ENCODE measurements around the gene GGA2.
"Not testable (repeated sequence)": the region's sequence is repeated elsewhere in the genome, so short reads cannot be mapped to it uniquely, and the experiment has no call there.

The GGA2 gene

DNA sequence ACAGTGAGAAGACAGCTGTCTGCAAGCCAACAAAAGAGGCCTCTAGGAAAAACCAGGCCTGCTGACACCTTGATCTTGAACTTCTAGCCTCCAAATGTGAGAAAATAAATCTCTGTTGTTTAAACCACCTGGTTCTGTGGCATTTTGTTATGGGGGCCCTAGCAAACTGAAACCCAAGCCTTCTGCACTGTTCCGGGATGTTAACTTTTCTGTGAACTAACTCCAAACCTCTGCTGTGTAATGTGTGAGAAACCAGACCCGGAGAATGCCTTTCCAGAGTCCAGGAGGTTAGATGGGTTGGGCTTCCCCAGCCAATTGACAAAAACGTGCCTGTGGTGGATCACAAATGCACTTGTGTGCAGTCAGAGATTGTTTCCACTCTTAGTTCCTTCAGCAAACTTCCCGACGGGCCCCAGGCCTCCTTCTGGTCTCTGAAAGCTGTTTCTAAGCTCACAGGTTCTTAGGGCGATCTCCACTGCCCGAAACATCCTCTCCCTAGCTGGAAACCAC is 13.6 kb upstream of the GGA2 start:
- DNase-seq = no peak

GRCh38 chr16:23523321-23523720 is 13.0 kb upstream of the GGA2 start:
- no peak for DNase-seq

DNA sequence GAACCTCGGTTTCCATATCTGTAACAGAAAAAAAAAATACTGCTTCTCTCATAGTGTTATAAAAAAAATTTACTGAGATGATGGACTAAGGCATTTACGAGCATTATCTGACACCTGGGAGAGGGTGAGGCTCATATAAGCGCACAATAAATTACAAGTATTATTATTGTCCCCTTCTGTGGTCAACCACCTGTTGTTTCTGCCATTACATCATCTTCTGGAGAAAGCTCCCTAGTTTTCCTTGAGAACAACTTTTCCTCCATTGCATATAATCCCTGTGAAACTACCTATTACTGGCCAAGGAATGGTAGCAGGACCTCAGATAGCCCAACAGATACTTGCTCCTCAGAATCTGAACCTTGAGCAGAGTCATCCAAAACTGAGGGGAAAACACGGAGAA is 11.7 kb upstream of the GGA2 start:
- no peak for DNase-seq

DNA sequence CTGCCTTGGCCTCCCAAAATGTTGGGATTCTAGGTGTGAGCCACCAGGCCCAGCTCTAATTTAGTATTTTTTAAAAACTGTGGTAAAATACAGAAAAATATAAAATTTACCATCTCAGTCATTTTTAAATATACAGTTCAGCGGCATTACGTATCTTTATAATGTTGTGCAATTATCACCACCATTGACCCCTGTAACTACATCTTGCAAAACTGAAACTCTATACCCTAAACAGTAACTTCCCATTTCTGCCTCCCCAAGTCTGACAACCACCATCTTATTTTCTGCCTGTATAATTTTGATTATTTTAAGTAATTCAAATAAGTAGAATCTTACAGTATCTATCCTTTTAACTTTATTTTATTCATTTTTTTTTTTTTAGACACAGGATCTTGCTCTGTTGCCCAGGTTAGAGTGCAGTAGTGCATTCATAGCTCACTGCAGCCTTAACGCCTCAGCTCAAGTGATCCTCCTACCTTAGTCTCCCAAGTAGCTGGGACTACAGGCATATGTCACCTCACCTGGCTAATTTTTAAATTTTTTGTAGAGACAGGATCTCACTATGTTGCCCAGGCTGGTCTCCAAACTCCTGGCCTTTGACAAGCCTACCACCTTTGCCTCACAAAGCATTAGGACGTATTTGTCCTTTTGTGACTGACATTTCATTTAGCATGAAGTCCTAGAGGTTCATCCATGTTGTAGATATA is 10.9 kb upstream of the GGA2 start:
- DNase-seq = no peak

- DNase-seq = no peak
Observed at GRCh38 chr16:23520500-23520899, 10.2 kb upstream of the GGA2 start.

GRCh38 chr16:23519282-23519681 is 9.0 kb upstream of the GGA2 start:
- DNase-seq = no peak

DNA sequence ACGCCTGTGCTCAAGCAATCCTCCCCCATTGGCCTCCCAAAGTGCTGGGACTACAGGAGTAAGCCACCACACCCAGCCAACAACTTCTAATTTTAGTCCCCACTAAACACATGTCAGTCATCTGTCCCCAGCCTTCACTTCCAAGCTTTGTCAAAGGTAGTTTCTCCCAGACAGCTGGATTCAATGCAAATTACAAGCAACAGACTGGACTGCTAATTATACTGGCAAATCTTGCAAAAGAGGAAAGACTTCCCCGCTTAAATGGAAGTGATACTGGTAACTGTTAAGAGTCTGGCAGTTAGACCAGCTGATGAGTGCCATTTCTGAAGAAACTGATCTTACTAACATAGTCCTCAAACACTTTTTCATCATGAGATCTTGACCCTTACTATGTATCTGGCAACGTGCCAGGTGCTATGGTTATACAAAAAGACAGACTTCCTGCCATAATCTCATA is 8.2 kb upstream of the GGA2 start:
- no peak for DNase-seq

- no peak for DNase-seq
Observed at GRCh38 chr16:23516366-23517137, 6.3 kb upstream of the GGA2 start.

GRCh38 chr16:23515881-23516280 is 5.6 kb upstream of the GGA2 start:
- DNase-seq = no peak

DNA sequence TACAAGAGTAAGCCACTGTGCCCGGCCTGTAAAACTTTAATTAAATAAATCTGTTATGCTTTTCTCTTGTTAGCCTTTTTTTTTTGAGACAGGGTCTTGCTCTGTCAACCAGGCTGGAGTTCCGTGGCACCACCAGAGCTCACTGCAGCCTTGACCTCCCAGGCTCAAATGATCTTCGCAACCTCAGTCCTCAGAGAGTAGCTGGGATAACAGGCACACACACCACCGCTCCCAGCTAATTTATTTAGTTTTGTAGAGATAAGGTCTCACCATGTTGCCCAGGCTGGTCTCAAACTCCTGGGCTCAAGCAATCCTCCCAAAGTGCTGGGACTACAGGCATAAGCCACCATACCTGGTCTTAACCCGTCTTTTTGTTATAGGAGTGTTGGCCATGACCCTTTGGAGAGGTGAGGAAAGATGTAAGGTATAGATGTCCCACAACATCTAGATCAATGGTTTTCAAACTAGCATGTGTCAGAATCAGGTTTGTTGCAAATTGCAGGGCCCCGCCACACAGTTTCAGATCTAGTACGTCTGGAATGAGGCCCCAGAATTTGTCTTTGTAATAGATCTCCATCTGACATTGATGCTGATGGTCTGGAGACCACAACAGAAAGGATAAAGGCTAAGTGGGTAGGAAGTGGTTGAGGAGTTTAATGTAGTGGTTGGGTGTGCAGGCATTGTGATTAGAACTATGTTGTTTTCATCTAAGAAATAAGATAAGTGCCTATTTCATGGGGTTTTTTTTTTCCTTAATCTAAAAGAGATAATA is 4.3 kb upstream of the GGA2 start:
- DNase-seq = no peak

DNA sequence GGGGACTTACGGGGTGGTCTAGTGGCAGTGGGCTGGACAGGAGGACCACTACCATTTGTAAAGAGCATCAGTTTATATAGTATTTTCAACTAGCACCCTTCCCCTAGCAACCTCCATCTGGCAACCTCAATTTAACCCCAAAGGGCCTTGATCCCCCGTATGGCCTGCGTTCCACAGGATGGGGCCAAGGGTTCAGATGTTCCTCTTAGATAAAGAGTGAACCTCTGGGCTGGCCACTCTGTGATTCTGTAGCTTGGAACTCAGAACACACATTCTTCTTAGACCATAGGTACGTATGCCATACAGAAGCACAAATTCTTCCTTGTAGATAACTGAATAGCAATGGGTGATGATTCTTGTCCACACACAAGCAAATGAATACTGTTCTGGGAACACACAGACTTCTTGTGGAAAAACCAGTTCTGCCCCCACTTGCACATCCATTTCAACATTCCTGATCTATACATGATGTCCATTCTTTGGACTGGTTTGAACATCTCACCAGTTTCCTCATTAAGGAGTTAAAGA is 1.9 kb upstream of the GGA2 start:
- DNase-seq = no peak

GRCh38 chr16:23511731-23512130 is 1.4 kb upstream of the GGA2 start:
- DNase-seq = no peak

- DNase-seq = not testable (repeated sequence)
Observed at GRCh38 chr16:23510915-23511270, 599 bp upstream of the GGA2 start.

DNA sequence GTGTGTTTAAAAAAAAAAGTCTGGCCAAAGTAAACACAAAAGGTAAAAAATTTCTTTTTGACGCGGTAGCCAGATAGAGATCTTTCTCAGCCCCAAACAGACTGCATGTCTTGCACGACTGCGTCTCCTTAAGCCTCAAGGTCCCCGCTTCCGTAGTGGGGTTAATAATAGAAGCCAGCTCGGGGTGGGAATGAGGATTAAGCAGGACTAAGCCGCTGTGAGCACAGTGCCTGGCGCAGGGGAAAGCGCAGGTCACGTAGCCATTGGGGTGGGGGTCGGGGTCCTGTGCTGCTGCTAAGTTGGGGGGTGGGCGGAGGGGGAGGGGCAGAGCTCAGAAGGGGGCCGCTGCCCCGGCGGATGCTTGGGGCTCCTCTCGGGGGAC is 521 bp downstream of the GGA2 start:
- DNase-seq = no peak

- no peak for DNase-seq
Observed at GRCh38 chr16:23509441-23509754, 896 bp downstream of the GGA2 start.

DNA sequence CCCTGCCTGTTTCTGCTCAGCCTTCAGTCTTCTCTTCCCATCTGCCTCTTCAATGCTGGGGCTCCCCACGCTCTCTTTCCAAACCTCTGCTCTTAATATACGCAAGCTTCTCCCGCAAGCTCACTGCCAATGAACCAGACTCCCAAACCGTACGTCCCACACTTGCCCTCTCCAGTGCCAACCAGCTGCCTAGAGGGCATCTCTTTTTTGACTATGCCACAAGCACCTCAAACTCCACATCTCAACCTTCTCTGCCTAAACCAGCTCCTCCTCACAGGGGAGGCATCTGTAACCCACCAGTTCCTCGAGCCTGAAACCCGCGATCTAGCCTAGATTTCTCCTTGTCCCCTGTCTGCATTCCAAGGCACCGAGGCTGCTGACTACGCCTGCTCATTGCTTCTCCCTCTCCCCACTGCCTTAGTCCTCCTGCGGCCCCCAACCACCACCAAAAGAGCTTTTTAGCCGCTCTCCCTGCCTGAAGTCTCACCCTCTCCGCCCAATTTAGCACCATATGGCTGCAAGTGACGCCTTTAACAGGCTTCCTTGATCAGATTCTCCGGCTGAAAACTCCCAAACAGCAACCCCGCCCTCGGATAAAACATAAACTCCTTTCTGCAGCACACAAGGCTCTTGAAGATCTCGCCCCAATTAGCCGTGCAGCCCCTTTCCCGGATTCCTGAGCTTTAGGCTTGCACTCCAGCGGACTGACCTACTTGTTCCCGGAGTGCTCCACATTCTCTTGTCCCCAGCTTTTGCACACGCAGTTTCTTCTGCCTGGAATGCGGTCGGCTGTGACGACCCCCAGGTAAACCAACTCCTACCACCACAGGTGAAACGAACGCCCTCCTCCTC is 1.5 kb downstream of the GGA2 start:
- DNase-seq = no peak

DNA sequence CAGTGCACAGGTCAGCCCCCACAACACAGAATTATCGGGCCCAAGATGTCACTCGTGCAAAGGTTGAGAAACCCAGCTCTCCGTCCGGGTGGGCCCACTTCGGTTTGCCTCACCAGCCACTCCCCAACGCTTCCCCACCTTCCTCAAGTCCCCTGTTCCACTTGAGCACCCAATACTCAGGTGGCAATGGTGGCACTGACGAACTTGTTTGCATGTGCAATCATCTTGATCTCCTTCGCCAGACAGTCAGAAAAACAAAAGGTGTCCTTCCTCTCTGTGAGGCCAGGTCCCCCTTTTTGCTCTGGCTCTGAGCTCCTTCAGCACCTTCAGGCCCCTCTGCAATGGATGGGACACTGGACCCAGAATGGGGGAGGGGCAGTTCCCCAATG is 3.7 kb downstream of the GGA2 start:
- no peak for DNase-seq

GRCh38 chr16:23505671-23506605 is 4.4 kb downstream of the GGA2 start:
- no peak for DNase-seq

DNA sequence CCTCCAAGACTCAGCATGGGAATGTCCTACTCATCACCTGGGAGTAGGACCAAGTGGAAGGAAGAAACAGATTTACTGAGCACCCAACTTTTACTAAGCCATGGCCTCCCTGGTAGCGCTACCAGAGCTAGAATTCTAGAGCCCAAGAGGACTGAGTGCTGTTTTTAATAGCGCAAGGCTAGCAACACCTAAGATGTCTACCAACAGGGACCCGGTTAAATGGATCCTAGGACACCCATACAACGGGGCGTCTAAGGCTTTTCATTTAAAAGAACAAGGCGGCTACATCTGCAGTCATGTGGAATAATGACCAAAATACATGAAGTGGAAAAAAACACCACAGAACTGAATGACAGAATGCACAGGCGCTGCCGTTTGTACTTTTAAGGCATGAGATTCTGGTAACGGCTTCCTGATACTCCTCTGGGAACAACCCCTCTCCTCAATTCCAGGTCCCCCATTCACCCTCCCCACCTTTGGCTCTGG is 5.1 kb downstream of the GGA2 start:
- no peak for DNase-seq

DNA sequence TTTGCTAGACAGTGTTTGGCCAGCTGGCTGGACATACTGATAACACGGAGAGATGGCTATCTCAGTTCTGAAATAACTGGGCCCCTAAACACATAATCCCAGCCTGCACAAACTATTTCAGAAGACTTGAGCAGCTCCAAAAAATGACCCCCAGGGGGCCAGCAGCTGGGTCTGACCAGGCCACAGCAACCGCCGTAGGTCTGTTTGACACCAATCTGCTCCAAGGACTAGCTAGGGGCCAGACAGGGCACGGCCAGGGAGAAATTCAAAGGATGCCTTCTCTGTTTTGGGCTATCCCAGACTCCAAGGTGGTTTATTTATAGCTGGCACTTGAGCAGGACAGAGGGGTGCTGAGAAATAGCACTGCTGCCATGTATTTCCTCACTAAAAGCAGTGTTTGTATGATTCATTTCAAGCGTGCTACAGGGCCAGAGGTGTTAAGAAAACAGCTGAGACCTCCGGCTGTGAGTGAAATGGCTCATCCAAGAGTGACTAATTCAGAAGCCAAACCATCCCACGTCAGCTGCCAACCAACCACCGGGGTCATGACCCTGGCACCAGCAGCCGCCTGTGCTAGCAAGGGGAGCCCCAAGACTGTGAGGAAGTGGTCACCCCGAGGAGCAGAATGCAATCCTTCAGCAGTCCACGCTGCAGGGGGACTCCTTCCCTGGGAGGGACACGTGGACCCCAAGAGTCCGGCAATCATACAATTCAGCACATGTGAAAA is 5.7 kb downstream of the GGA2 start:
- DNase-seq = no peak

- DNase-seq = no peak
Observed at GRCh38 chr16:23504076-23504452, 6.2 kb downstream of the GGA2 start.
